ENCODE measurements around the gene SUMO4. TPM values are rescaled to one million over a fixed set of nuclear protein-coding genes. Genes with fewer than 3 reads are reported as not detected.

SUMO4 gene
- polyA plus RNA-seq, 1 of the 3 experiments (the other 2 are of a cell fraction) = not detected

DNA sequence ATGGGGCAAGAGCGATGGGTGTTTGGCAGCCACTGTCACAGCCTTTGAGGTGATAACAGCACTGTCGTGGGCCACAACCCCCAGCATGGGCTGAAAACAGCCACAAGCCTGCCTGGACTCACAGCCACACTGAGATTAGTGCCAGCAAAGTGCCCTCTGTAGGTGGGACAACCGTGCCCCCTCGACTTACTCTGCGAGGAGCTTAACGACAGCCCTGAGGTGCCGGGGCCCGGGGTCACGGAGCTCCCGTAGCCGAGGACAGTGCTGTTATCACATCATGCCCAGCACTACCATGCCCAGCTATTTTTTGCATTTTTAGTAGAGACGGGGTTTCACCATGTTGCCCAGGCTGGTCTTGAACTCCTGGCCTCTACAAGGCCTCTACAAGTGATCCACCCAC, 36.6 kb downstream of the SUMO4 start:
- ChIA-PET CTCF (interaction anchor here (0.6 to 1.7 kb wide), 4 partner anchors 128 to 397 kb away, joined by 3 to 4 read pairs (median 3); no protein-coding TSS in a partner anchor), POLR2A (no interaction called here)
- TF ChIP-seq, protein P1, sequence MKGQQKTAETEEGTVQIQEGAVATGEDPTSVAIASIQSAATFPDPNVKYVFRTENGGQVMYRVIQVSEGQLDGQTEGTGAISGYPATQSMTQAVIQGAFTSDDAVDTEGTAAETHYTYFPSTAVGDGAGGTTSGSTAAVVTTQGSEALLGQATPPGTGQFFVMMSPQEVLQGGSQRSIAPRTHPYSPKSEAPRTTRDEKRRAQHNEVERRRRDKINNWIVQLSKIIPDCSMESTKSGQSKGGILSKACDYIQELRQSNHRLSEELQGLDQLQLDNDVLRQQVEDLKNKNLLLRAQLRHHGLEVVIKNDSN (IDR thresholded peaks at IDR 0.05; ENCODE audit: borderline replicate concordance, low read depth) = no peak
- TF ChIP-seq CHD2 (IDR thresholded peaks at IDR 0.05; ENCODE audit: low read length, partially characterized antibody) (no peak), POLR2AphosphoS5 (IDR thresholded peaks at IDR 0.05; ENCODE audit: low read depth, low read length) (no peak), YY1 (IDR thresholded peaks at IDR 0.05; ENCODE audit: low read depth) (no peak), FOXJ3 (CRISPR knock-in tag; IDR thresholded peaks at IDR 0.05) (no peak), FOXM1 (IDR thresholded peaks at IDR 0.05; ENCODE audit: low read depth) (no peak), FOSL2 (IDR thresholded peaks at IDR 0.05; ENCODE audit: borderline replicate concordance, low read depth) (no peak)
- H3K36me3 ChIP-seq (replicated peaks in 1 of 2; ENCODE audit: control insufficient read depth in 1 of 2, insufficient read depth in 2 of 2, low read length in 1 of 2) = no peaks in the 10 kb centered on the region
- H2AFZ ChIP-seq (ENCODE audit: low read depth) = no peak overlapping the region
- DNase-seq = no peak
- no peak overlapping the region for H3K27ac ChIP-seq (ENCODE audit: low read depth in 2 of 2, low read length in 1 of 2)
- no peak overlapping the region for H3K9ac ChIP-seq
- H3K4me3 ChIP-seq (ENCODE audit: low read depth in 2 of 2, low read length in 1 of 2) = no peak overlapping the region
- H3F3A ChIP-seq (replicated peaks; ENCODE audit: insufficient read depth) = no peaks in the 10 kb centered on the region
- H3K27me3 ChIP-seq (ENCODE audit: insufficient read depth) = no peaks in the 10 kb centered on the region
- no peaks in the 10 kb centered on the region for H3K9me3 ChIP-seq
- H3K4me2 ChIP-seq = no peak overlapping the region
- H3K79me2 ChIP-seq (ENCODE audit: insufficient read depth) = no peaks in the 10 kb centered on the region
- H3K4me1 ChIP-seq (ENCODE audit: control insufficient read depth in 1 of 2, insufficient read depth in 2 of 2, low read depth in 1 of 2, low read length in 1 of 2) = peaks cover 2 to 3% of the 10 kb centered on the region in 2 experiments; a peak in 1 of 4 replicates
- WGBS (ENCODE audit: low lambda C conversion rate) = 93% methylated on average over 6 of the region's 12 CpGs
- H3K9me2 ChIP-seq = no peaks in the 10 kb centered on the region
- H4K20me1 ChIP-seq (ENCODE audit: insufficient read depth) = no peaks in the 10 kb centered on the region

DNA sequence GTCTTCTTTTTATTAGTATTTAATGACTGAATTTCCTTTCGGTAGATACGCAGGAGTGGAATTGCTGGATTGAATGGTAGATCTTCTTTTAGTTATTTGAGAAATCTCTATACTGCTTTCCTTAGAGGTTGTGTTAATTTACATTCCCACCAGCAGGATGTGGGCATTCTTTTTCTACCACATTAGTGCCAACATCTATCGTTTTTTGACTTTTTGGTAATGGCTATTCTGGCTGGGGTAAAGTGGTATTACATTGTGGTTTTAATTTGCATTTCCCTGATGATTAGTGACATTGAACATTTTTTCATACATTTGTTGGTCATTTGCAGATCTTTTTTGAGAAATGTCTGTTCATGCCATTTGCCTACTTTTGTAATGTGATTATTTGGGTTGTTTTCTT, 37.1 kb downstream of the SUMO4 start:
- Histone ChIP-seq H3K4me2 (no peak overlapping the region), H3K36me3 (replicated peaks in 1 of 2; ENCODE audit: control insufficient read depth in 1 of 2, insufficient read depth in 2 of 2, low read length in 1 of 2) (no peaks in the 10 kb centered on the region), H3K4me3 (ENCODE audit: low read depth in 2 of 2, low read length in 1 of 2) (no peak overlapping the region), H3K4me1 (ENCODE audit: control insufficient read depth in 1 of 2, insufficient read depth in 2 of 2, low read depth in 1 of 2, low read length in 1 of 2) (peaks cover under 1 to 3% of the 10 kb centered on the region in 2 experiments; a peak in 1 of 4 replicates), H3K9me2 (no peaks in the 10 kb centered on the region), H3F3A (replicated peaks; ENCODE audit: insufficient read depth) (no peaks in the 10 kb centered on the region), H3K9ac (no peak overlapping the region), H3K79me2 (ENCODE audit: insufficient read depth) (no peaks in the 10 kb centered on the region), H3K9me3 (no peaks in the 10 kb centered on the region), H3K27me3 (ENCODE audit: insufficient read depth) (no peaks in the 10 kb centered on the region), H3K27ac (ENCODE audit: low read depth in 2 of 2, low read length in 1 of 2) (no peak overlapping the region), H2AFZ (ENCODE audit: low read depth) (no peak overlapping the region), H4K20me1 (ENCODE audit: insufficient read depth) (no peaks in the 10 kb centered on the region)
- DNase-seq = no peak
- 74% methylated on average over 3 of the region's 3 CpGs for WGBS (ENCODE audit: low lambda C conversion rate)
- no peak for TF ChIP-seq NRF1 (IDR thresholded peaks at IDR 0.05; ENCODE audit: low read depth, low read length)
- no peak for TF ChIP-seq FOSL2 (IDR thresholded peaks at IDR 0.05; ENCODE audit: borderline replicate concordance, low read depth)
- no peak for TF ChIP-seq MXI1 (IDR thresholded peaks at IDR 0.05; ENCODE audit: low read depth, low read length)
- TF ChIP-seq, protein P2, sequence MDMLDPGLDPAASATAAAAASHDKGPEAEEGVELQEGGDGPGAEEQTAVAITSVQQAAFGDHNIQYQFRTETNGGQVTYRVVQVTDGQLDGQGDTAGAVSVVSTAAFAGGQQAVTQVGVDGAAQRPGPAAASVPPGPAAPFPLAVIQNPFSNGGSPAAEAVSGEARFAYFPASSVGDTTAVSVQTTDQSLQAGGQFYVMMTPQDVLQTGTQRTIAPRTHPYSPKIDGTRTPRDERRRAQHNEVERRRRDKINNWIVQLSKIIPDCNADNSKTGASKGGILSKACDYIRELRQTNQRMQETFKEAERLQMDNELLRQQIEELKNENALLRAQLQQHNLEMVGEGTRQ (IDR thresholded peaks at IDR 0.05; ENCODE audit: borderline replicate concordance, low read depth, low read length) = no peak
- TF ChIP-seq SIN3A (IDR thresholded peaks at IDR 0.05; ENCODE audit: borderline replicate concordance, low read depth, low read length) = no peak
- no peak for TF ChIP-seq EP300 (IDR thresholded peaks at IDR 0.05; ENCODE audit: borderline replicate concordance in 1 of 2, low read depth in 1 of 2, low read length in 1 of 2)
- TF ChIP-seq NFIC (IDR thresholded peaks at IDR 0.05; ENCODE audit: borderline replicate concordance) = no peak
- TF ChIP-seq SMC3 (IDR thresholded peaks at IDR 0.05; ENCODE audit: low read depth, low read length) = no peak
- TF ChIP-seq FOXJ3 (CRISPR knock-in tag; IDR thresholded peaks at IDR 0.05) = no peak
- TF ChIP-seq RXRA (IDR thresholded peaks at IDR 0.05; ENCODE audit: borderline replicate concordance, low read depth) = no peak
- TF ChIP-seq GATA2 (CRISPR knock-in tag; IDR thresholded peaks at IDR 0.05) = no peak
- TF ChIP-seq, protein P3, sequence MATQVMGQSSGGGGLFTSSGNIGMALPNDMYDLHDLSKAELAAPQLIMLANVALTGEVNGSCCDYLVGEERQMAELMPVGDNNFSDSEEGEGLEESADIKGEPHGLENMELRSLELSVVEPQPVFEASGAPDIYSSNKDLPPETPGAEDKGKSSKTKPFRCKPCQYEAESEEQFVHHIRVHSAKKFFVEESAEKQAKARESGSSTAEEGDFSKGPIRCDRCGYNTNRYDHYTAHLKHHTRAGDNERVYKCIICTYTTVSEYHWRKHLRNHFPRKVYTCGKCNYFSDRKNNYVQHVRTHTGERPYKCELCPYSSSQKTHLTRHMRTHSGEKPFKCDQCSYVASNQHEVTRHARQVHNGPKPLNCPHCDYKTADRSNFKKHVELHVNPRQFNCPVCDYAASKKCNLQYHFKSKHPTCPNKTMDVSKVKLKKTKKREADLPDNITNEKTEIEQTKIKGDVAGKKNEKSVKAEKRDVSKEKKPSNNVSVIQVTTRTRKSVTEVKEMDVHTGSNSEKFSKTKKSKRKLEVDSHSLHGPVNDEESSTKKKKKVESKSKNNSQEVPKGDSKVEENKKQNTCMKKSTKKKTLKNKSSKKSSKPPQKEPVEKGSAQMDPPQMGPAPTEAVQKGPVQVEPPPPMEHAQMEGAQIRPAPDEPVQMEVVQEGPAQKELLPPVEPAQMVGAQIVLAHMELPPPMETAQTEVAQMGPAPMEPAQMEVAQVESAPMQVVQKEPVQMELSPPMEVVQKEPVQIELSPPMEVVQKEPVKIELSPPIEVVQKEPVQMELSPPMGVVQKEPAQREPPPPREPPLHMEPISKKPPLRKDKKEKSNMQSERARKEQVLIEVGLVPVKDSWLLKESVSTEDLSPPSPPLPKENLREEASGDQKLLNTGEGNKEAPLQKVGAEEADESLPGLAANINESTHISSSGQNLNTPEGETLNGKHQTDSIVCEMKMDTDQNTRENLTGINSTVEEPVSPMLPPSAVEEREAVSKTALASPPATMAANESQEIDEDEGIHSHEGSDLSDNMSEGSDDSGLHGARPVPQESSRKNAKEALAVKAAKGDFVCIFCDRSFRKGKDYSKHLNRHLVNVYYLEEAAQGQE (IDR thresholded peaks at IDR 0.05; ENCODE audit: low read depth, low read length) = no peak
- CTCF ChIA-PET = interaction anchor here (0.6 to 1.7 kb wide), 2 partner anchors 128 to 374 kb away, joined by 3 to 4 read pairs; no protein-coding TSS in a partner anchor
- POLR2A ChIA-PET = no interaction called here
